ENCODE results near the gene ENSA.
"Not testable (repeated sequence)": the region's sequence is repeated elsewhere in the genome, so short reads cannot be mapped to it uniquely, and the experiment has no call there.

ENSA gene

GRCh38 chr1:150621497-150622302 lies 7.7 kb downstream of the ENSA start:
- DNase-seq (ENCODE audit: low read depth) = peak; percentile 37

GRCh38 chr1:150620919-150621318 lies 8.5 kb downstream of the ENSA start:
- DNase-seq (ENCODE audit: low read depth) = no peak

- no peak for DNase-seq (ENCODE audit: low read depth)
These were observed 9.6 kb downstream of the ENSA start for GRCh38 chr1:150619576-150620509.

- DNase-seq (ENCODE audit: low read depth) = no peak
These were observed 13.8 kb downstream of the ENSA start for GRCh38 chr1:150615346-150616201.

GRCh38 chr1:150613061-150613920 lies 16.1 kb downstream of the ENSA start:
- peak; percentile 33 for DNase-seq (ENCODE audit: low read depth)

GRCh38 chr1:150612014-150612345 lies 17.4 kb downstream of the ENSA start:
- no peak for DNase-seq (ENCODE audit: low read depth)

- no peak for DNase-seq (ENCODE audit: low read depth)
These were observed 18.8 kb downstream of the ENSA start for GRCh38 chr1:150610576-150610975.

GRCh38 chr1:150609732-150610131 lies 19.7 kb downstream of the ENSA start:
- DNase-seq (ENCODE audit: low read depth) = no peak

GRCh38 chr1:150606463-150607142 lies 22.8 kb downstream of the ENSA start:
- no peak for DNase-seq (ENCODE audit: low read depth)

- DNase-seq (ENCODE audit: low read depth) = not testable (repeated sequence)
These were observed 24.0 kb downstream of the ENSA start for GRCh38 chr1:150605451-150605731.

GRCh38 chr1:150604226-150604588 lies 25.2 kb downstream of the ENSA start:
- no peak for DNase-seq (ENCODE audit: low read depth)

- no peak for DNase-seq (ENCODE audit: low read depth)
These were observed 25.7 kb downstream of the ENSA start for GRCh38 chr1:150603711-150604110.

- not testable (repeated sequence) for DNase-seq (ENCODE audit: low read depth)
These were observed 27.0 kb downstream of the ENSA start for GRCh38 chr1:150602372-150602771.

GRCh38 chr1:150601540-150601939 lies 27.9 kb downstream of the ENSA start:
- DNase-seq (ENCODE audit: low read depth) = no peak

GRCh38 chr1:150598346-150598745 lies 31.1 kb downstream of the ENSA start:
- not testable (repeated sequence) for DNase-seq (ENCODE audit: low read depth)

- DNase-seq (ENCODE audit: low read depth) = no peak
These were observed 32.4 kb downstream of the ENSA start for GRCh38 chr1:150596976-150597375.

GRCh38 chr1:150596095-150596892 lies 33.1 kb downstream of the ENSA start:
- no peak for DNase-seq (ENCODE audit: low read depth)

GRCh38 chr1:150582371-150582770 lies 47.0 kb downstream of the ENSA start:
- no peak for DNase-seq (ENCODE audit: low read depth)

- DNase-seq (ENCODE audit: low read depth) = not testable (repeated sequence)
These were observed 47.5 kb downstream of the ENSA start for GRCh38 chr1:150581962-150582361.

- DNase-seq (ENCODE audit: low read depth) = not testable (repeated sequence)
These were observed 48.0 kb downstream of the ENSA start for GRCh38 chr1:150581437-150581836.

Data from stimulated activated CD8-positive, alpha-beta memory T cell treated with anti-CD3 and anti-CD28 coated beads, Interleukin-12 subunit alpha, Interleukin-12 subunit beta, amount 100 ng/mL, for 1 hour (primary cell).